ENCODE measurements around the gene NME8. TPM values are rescaled to one million over a fixed set of nuclear protein-coding genes. Genes with fewer than 3 reads are reported as not detected.

Gene NME8
- total and polyA plus RNA-seq, 2 donors (not counting 3 experiments of a cell fraction or from before 2014, with no cell fraction given): not detected

- no TSS peak for BruUV-seq (replicated peaks)
- intact Hi-C loops (cut with micrococcal nuclease): no loop called here
- CTCF ChIA-PET: no interaction called here
Measured at GRCh38 chr7:37921876-37922275, 73.5 kb downstream of the NME8 start.

GRCh38 chr7:37923996-37924395 lies 75.6 kb downstream of the NME8 start:
- DNase-seq (ENCODE audit: low read depth, low spot score) (no peak), FAIRE-seq (no peak)
- dilution Hi-C loops (cut with MboI; ENCODE audit: extremely low pct_ligation_motif_present, low sequenced_read_pairs): no loop called here
- Histone ChIP-seq H3K27me3 (ENCODE audit: control insufficient read depth in 2 of 2, insufficient read depth in 2 of 2, low read length in 2 of 2) (peaks cover 10 to 20% of the 10 kb centered on the region in 2 experiments), H3K9me3 (replicated peaks; ENCODE audit: control insufficient read depth, insufficient read depth, low read length) (no peaks in the 10 kb centered on the region), H2AFZ (ENCODE audit: low read depth, low read length) (no peak overlapping the region), H3K36me3 (ENCODE audit: control insufficient read depth in 2 of 2, extremely low read depth in 1 of 2, insufficient read depth in 2 of 2, low read length in 2 of 2) (no peaks in the 10 kb centered on the region), H4K20me1 (replicated peaks; ENCODE audit: control insufficient read depth, extremely low read depth, insufficient read depth, low read length) (no peaks in the 10 kb centered on the region), H3K27ac (ENCODE audit: insufficient read depth, low read depth, low read length) (no peak overlapping the region), H3K79me2 (ENCODE audit: control insufficient read depth, insufficient read depth, low read length) (no peaks in the 10 kb centered on the region), H3K9ac (replicated peaks; ENCODE audit: extremely low read depth, insufficient read depth, low read length) (no peak overlapping the region), H3K4me3 (replicated peaks in 1 of 3; ENCODE audit: insufficient read depth in 1 of 3, low read depth in 1 of 3, low read length in 3 of 3) (no peak overlapping the region), H3K9me1 (replicated peaks; ENCODE audit: control insufficient read depth, extremely low read depth, insufficient read depth, low read length) (no peaks in the 10 kb centered on the region), H3K4me2 (ENCODE audit: insufficient read depth, low read length) (no peak overlapping the region), H3K4me1 (ENCODE audit: control insufficient read depth, extremely low read depth, insufficient read depth, low read length) (no peaks in the 10 kb centered on the region)
- ChIA-PET CTCF (no interaction called here), POLR2A (no interaction called here)
- BruUV-seq (replicated peaks): no TSS peak
- TF ChIP-seq POLR2AphosphoS5 (IDR thresholded peaks at IDR 0.05; ENCODE audit: insufficient read depth, low read depth, low read length) (no peak), POLR2A (IDR thresholded peaks at IDR 0.05; ENCODE audit: low read depth, low read length) (no peak), GATA2 (IDR thresholded peaks at IDR 0.05; ENCODE audit: insufficient read depth, insufficient read length, low read depth, low read length) (no peak), CTCF (IDR thresholded peaks at IDR 0.05; ENCODE audit: extremely low read depth in 1 of 2, insufficient read depth in 1 of 2, low read depth in 1 of 2, low read length in 2 of 2) (no peak), JUN (IDR thresholded peaks at IDR 0.05; ENCODE audit: borderline replicate concordance, insufficient read depth, insufficient read length, low read depth) (no peak), MYC (IDR thresholded peaks at IDR 0.05; ENCODE audit: low read depth, low read length) (no peak), EZH2 (IDR thresholded peaks at IDR 0.05; ENCODE audit: borderline replicate concordance, low read depth, low read length, severe bottlenecking) (no peak), FOS (IDR thresholded peaks at IDR 0.05; ENCODE audit: borderline replicate concordance, insufficient read depth, low read length) (no peak)
- TF ChIP-seq, protein P1, sequence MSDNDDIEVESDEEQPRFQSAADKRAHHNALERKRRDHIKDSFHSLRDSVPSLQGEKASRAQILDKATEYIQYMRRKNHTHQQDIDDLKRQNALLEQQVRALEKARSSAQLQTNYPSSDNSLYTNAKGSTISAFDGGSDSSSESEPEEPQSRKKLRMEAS (IDR thresholded peaks at IDR 0.05; ENCODE audit: insufficient read depth, insufficient read length): no peak
- intact Hi-C loops (cut with micrococcal nuclease): no loop called here

More at GRCh38 chr7:37921876-37922275, 73.5 kb downstream of the NME8 start:
- no peak for DNase-seq (ENCODE audit: low read depth, low spot score)
- Histone ChIP-seq H3K4me3 (replicated peaks in 1 of 3; ENCODE audit: insufficient read depth in 1 of 3, low read depth in 1 of 3, low read length in 3 of 3) (no peak overlapping the region), H2AFZ (ENCODE audit: low read depth, low read length) (no peak overlapping the region), H3K79me2 (ENCODE audit: control insufficient read depth, insufficient read depth, low read length) (no peaks in the 10 kb centered on the region), H3K9ac (replicated peaks; ENCODE audit: extremely low read depth, insufficient read depth, low read length) (no peak overlapping the region), H3K27ac (ENCODE audit: insufficient read depth, low read depth, low read length) (no peak overlapping the region), H3K9me1 (replicated peaks; ENCODE audit: control insufficient read depth, extremely low read depth, insufficient read depth, low read length) (no peaks in the 10 kb centered on the region), H3K27me3 (ENCODE audit: control insufficient read depth in 2 of 2, insufficient read depth in 2 of 2, low read length in 2 of 2) (peaks cover 18 to 33% of the 10 kb centered on the region in 2 experiments), H3K4me2 (ENCODE audit: insufficient read depth, low read length) (no peak overlapping the region), H3K4me1 (ENCODE audit: control insufficient read depth, extremely low read depth, insufficient read depth, low read length) (no peaks in the 10 kb centered on the region), H3K9me3 (replicated peaks; ENCODE audit: control insufficient read depth, insufficient read depth, low read length) (no peaks in the 10 kb centered on the region), H3K36me3 (ENCODE audit: control insufficient read depth in 2 of 2, extremely low read depth in 1 of 2, insufficient read depth in 2 of 2, low read length in 2 of 2) (no peaks in the 10 kb centered on the region), H4K20me1 (replicated peaks; ENCODE audit: control insufficient read depth, extremely low read depth, insufficient read depth, low read length) (no peaks in the 10 kb centered on the region)
- POLR2A ChIA-PET: no interaction called here
- TF ChIP-seq GATA2 (IDR thresholded peaks at IDR 0.05; ENCODE audit: insufficient read depth, insufficient read length, low read depth, low read length) (no peak), POLR2AphosphoS5 (IDR thresholded peaks at IDR 0.05; ENCODE audit: insufficient read depth, low read depth, low read length) (no peak), MYC (IDR thresholded peaks at IDR 0.05; ENCODE audit: low read depth, low read length) (no peak)
- dilution Hi-C loops (cut with MboI; ENCODE audit: extremely low pct_ligation_motif_present, low sequenced_read_pairs): no loop called here
- FAIRE-seq: no peak

Measured in endothelial cell of umbilical vein (primary cell).